Cardiac ventricle fibroblast (primary cell): ENCODE results near the gene EXOSC7. TPM values are rescaled to one million over a fixed set of nuclear protein-coding genes. Genes with fewer than 3 reads are reported as not detected.

Experiments
- total RNA-seq: library from RNA; depleted of rRNA; stranded (reverse); fragments of >200 nt; gene quantifications from 2 replicates; pipeline ENCODE4 v1.2.3, GENCODE V29; 2015

The EXOSC7 gene
- total RNA-seq = 37.3 and 46.3 TPM in 2 replicates

DNA sequence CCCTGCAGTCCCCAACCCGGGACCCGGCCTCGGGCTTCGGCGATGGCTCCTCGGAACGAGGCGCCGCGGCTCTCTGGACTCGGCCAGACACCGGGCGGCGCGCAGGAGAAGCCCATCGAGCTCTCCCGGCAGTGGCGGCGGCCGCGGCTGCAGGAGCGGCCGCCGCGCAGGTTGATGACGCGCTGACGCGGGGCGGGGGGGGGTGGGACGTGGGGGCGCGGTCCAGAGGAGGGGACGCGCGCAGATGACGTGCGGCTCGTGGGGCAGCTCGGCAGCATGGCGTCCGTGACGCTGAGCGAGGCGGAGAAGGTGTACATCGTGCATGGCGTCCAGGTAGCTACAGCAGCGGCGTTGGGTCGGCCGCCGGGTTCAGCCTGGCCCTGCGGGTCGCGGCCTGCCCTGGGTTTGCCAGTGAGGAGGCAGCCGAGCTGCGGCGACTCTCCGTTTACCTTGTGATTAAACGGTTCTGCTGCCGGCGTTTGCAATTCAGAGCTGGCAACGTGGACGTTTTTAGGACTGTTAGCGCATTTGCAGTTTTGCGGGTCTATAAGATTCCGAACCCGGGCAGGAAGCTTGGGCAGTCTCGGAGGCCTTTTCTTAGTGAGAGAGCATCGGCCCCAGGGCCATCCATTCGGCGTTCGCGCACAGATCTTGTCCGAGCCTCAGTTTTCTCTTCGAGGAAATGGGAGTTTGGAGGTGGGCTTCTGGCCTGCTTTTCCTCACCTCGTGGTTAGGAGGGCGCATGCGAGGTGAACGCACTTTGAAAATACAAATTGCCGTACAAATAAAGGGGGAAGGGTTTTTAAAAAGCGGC is at the start of gene EXOSC7, which contains the start of gene ZDHHC3:
EXOSC7 (plus strand) TSS at position 243 of the 814 bp plus-strand sequence; CDS start at position 277, 34 bp downstream.
ZDHHC3 (minus strand) TSS at position 173 of the 814 bp plus-strand sequence. CDS start 16,738 bp downstream, outside the sequence.

DNA sequence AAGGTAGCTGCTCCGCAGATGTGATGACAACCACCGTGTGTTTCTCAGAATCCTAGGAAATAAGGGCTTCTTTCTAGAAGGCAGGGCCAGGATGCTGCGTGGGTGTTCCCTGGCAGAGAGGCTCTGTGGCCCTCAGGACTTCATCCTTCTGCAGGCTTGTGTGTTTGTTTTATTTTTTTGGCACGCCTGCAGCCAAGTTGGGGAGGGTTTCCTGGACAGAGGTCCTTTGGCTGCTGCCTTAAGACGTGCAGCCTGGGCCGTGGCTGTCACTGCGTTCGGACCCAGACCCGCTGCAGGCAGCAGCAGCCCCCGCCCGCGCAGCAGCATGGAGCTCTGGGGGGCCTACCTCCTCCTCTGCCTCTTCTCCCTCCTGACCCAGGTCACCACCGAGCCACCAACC is 50.0 kb downstream of the EXOSC7 start, which contains the start of gene CLEC3B:
CLEC3B (plus strand) TSS at position 266 of the 400 bp plus-strand sequence; CDS start at position 326, 60 bp downstream.

Other genes with a start within 250 kb of the EXOSC7 start
- 3.8 and 4.6 TPM in 2 replicates for gene ZNF501, start 246.6 kb upstream of the EXOSC7 start, total RNA-seq
- 21.0 and 21.2 TPM in 2 replicates for gene KIAA1143, start 214.6 kb upstream of the EXOSC7 start, total RNA-seq
- 0.59 and 1.8 TPM in 2 replicates for gene KIF15, start 214.4 kb upstream of the EXOSC7 start, total RNA-seq
- 25.5 and 31.5 TPM in 2 replicates for gene TMEM42, start 114.3 kb upstream of the EXOSC7 start, total RNA-seq
- not detected in 2 replicates for gene TGM4, start 101.6 kb upstream of the EXOSC7 start, total RNA-seq
- gene ZDHHC3, start 70 bp upstream of the EXOSC7 start, total RNA-seq = 41.0 and 44.9 TPM in 2 replicates
- gene CLEC3B, start 50.1 kb downstream of the EXOSC7 start, total RNA-seq = 52.2 and 56.5 TPM in 2 replicates
- 0.78 and 0.81 TPM in 2 replicates for gene CDCP1, start 170.1 kb downstream of the EXOSC7 start, total RNA-seq